Smooth muscle cell (in vitro differentiated cells): ENCODE data around the gene CDH4. TPM values are rescaled to one million over a fixed set of nuclear protein-coding genes. Genes with fewer than 3 reads are reported as not detected.

Experiments used
- DNase-seq: peaks from one replicate; lab custom pipeline; 2025; ENCODE audit not compliant: unreplicated experiment; lab: John Stamatoyannopoulos, UW
- H2AFZ ChIP-seq: fragments of 200-600 bp; sonication (generic); 2 replicates; pipeline ENCODE4 v1.6.0; 2016; ENCODE audit warnings: antibody characterized with exemption, low read depth, mild to moderate bottlenecking
- H3F3A ChIP-seq: fragments of 200-600 bp; sonication (generic); 2 replicates; pipeline ENCODE4 v1.6.0; 2017; ENCODE audit warnings: antibody characterized with exemption, low read depth
- H3K27ac ChIP-seq: fragments of 200-600 bp; sonication (generic); 2 replicates; pipeline ENCODE4 v1.5.1; 2016; ENCODE audit warnings: low read depth, mild to moderate bottlenecking
- H3K27me3 ChIP-seq: fragments of 200-600 bp; sonication (generic); 2 replicates; pipeline ENCODE4 v1.6.1; 2016; ENCODE audit warnings: low read depth, mild to moderate bottlenecking
- H3K36me3 ChIP-seq: fragments of 200-600 bp; sonication (generic); 2 replicates; pipeline ENCODE4 v1.5.1; 2016; ENCODE audit warnings: low read depth
- H3K4me1 ChIP-seq: fragments of 200-600 bp; sonication (generic); 2 replicates; pipeline ENCODE4 v1.5.1; 2016; ENCODE audit warnings: low read depth
- H3K4me2 ChIP-seq: fragments of 200-600 bp; sonication (generic); 2 replicates; pipeline ENCODE4 v1.6.0; 2016; ENCODE audit warnings: mild to moderate bottlenecking
- H3K4me3 ChIP-seq: fragments of 200-600 bp; sonication (generic); 2 replicates; pipeline ENCODE4 v1.5.1; 2016; ENCODE audit warnings: mild to moderate bottlenecking
- H3K79me2 ChIP-seq: fragments of 200-600 bp; sonication (generic); 2 replicates; pipeline ENCODE4 v1.6.0; 2016; ENCODE audit warnings: low read depth, mild to moderate bottlenecking
- H3K9ac ChIP-seq: fragments of 200-600 bp; sonication (generic); 2 replicates; pipeline ENCODE4 v1.6.0; 2016; ENCODE audit warnings: low read depth
- H3K9me3 ChIP-seq: fragments of 200-600 bp; sonication (generic); replicated peaks from 2 replicates; pipeline ENCODE4 v1.5.1; 2016; ENCODE audit warnings: low read depth
- H4K20me1 ChIP-seq: fragments of 200-600 bp; sonication (generic); 2 replicates; pipeline ENCODE4 v1.6.0; 2016; ENCODE audit warnings: low read depth
- CTCF ChIP-seq: fragments of 200-600 bp; sonication (generic); IDR thresholded peaks from 2 replicates; pipeline ENCODE4 v1.5.1; 2017; ENCODE audit warnings: borderline replicate concordance, mild to moderate bottlenecking, antibody characterized with exemption; ENCODE audit not compliant: insufficient read depth, poor library complexity, severe bottlenecking
- WGBS: methylation state at CpG from one replicate; pipeline ENCODE4 v1.1.7; 2016; ENCODE audit warnings: low lambda C conversion rate; 5-methylcytosine and 5-hydroxymethylcytosine counted together
- polyA plus RNA-seq: library from polyadenylated mRNA; unstranded; fragments of >200 nt; fragmentation: Nextera tagmentation; extraction: Ambion mirVana; gene quantifications from 2 replicates; pipeline ENCODE4 v1.2.1, GENCODE V29; 2016
- total RNA-seq: library from RNA; depleted of rRNA; stranded (reverse); fragments of >200 nt; gene quantifications from 2 replicates; pipeline ENCODE4 v1.2.3, GENCODE V29; 2014

The CDH4 gene
- total and polyA plus RNA-seq, 2 experiments from 2014 or later, result 0.03 to 0.04 TPM

- no peaks in the 10 kb centered on the region for H3F3A ChIP-seq
- H3K4me2 ChIP-seq, result peak overlapping the region; percentile 47
- H3K4me3 ChIP-seq, result no peak overlapping the region
- no peak overlapping the region for H3K9ac ChIP-seq
- no peak overlapping the region for H2AFZ ChIP-seq
- no peaks in the 10 kb centered on the region for H3K79me2 ChIP-seq
- 90% methylated on average over 20 of the region's 20 CpGs for WGBS
- H3K27ac ChIP-seq, result no peak overlapping the region
- no peak for DNase-seq
- TF ChIP-seq CTCF, result no peak
- H3K27me3 ChIP-seq, result no peaks in the 10 kb centered on the region
- no peaks in the 10 kb centered on the region for H3K36me3 ChIP-seq
- no peaks in the 10 kb centered on the region for H3K9me3 ChIP-seq
- H4K20me1 ChIP-seq, result no peaks in the 10 kb centered on the region
- H3K4me1 ChIP-seq, result no peaks in the 10 kb centered on the region
Measured at GRCh38 chr20:61745397-61746146, 493.5 kb downstream of the CDH4 start.

GRCh38 chr20:61746147-61746646, 494.1 kb downstream of the CDH4 start:
- no peak for DNase-seq
- no peak overlapping the region for H3K4me2 ChIP-seq
- no peaks in the 10 kb centered on the region for H3K79me2 ChIP-seq
- H3K27ac ChIP-seq, result no peak overlapping the region
- H3K4me1 ChIP-seq, result no peaks in the 10 kb centered on the region
- H2AFZ ChIP-seq, result no peak overlapping the region
- H3K9ac ChIP-seq, result no peak overlapping the region
- H3F3A ChIP-seq, result no peaks in the 10 kb centered on the region
- no peak overlapping the region for H3K4me3 ChIP-seq
- no peak for TF ChIP-seq CTCF
- 93% methylated on average over 11 of the region's 11 CpGs for WGBS
- no peaks in the 10 kb centered on the region for H3K27me3 ChIP-seq
- H3K9me3 ChIP-seq, result no peaks in the 10 kb centered on the region
- H3K36me3 ChIP-seq, result no peaks in the 10 kb centered on the region
- no peaks in the 10 kb centered on the region for H4K20me1 ChIP-seq

GRCh38 chr20:61746781-61747180, 494.7 kb downstream of the CDH4 start:
- no peak overlapping the region for H3K4me3 ChIP-seq

More at GRCh38 chr20:61746781-61747180, 494.7 kb downstream of the CDH4 start:
- H3K4me1 ChIP-seq, result no peaks in the 10 kb centered on the region
- WGBS, result 96% methylated on average over 12 of the region's 12 CpGs
- no peaks in the 10 kb centered on the region for H3F3A ChIP-seq
- H3K79me2 ChIP-seq, result no peaks in the 10 kb centered on the region
- H3K4me2 ChIP-seq, result no peak overlapping the region
- DNase-seq, result no peak
- H3K27ac ChIP-seq, result no peak overlapping the region
- no peak overlapping the region for H3K9ac ChIP-seq
- no peak overlapping the region for H2AFZ ChIP-seq
- H4K20me1 ChIP-seq, result no peaks in the 10 kb centered on the region
- TF ChIP-seq CTCF, result no peak
- H3K27me3 ChIP-seq, result no peaks in the 10 kb centered on the region
- no peaks in the 10 kb centered on the region for H3K9me3 ChIP-seq
- H3K36me3 ChIP-seq, result no peaks in the 10 kb centered on the region
